Activated T-cell treated with anti-CD3 and anti-CD28 coated beads for 1 hour (primary cell): Measurements from ENCODE around the gene NAT10.
"Not testable (repeated sequence)": the region's sequence is repeated elsewhere in the genome, so short reads cannot be mapped to it uniquely, and the experiment has no call there.

Source experiments
- DNase-seq: peaks from one replicate; pipeline ENCODE4 v3.0.0-alpha.2; 2020; ENCODE audit warnings: low read depth

NAT10 gene

GRCh38 chr11:34105079-34105956, at the start of gene NAT10:
Gene NAT10, plus strand, starts transcription at chr11:34105629. Its CDS starts 2,597 bp downstream, at chr11:34108226.
- DNase-seq: peak; percentile 91

- DNase-seq: no peak
Measured at GRCh38 chr11:34056672-34057071, 48.8 kb upstream of the NAT10 start.

GRCh38 chr11:34063061-34063795, 42.2 kb upstream of the NAT10 start:
- no peak for DNase-seq

- DNase-seq: no peak
Measured at GRCh38 chr11:34064291-34064690, 41.1 kb upstream of the NAT10 start.

- DNase-seq: no peak
Measured at GRCh38 chr11:34065505-34066203, 39.8 kb upstream of the NAT10 start.

- not testable (repeated sequence) for DNase-seq
Measured at GRCh38 chr11:34066766-34067165, 38.7 kb upstream of the NAT10 start.

GRCh38 chr11:34067383-34068065, 37.9 kb upstream of the NAT10 start:
- DNase-seq: no peak

GRCh38 chr11:34068111-34068510, 37.3 kb upstream of the NAT10 start:
- DNase-seq: no peak

- not testable (repeated sequence) for DNase-seq
Measured at GRCh38 chr11:34071306-34071705, 34.1 kb upstream of the NAT10 start.

GRCh38 chr11:34072041-34072440, 33.4 kb upstream of the NAT10 start:
- DNase-seq: no peak

GRCh38 chr11:34072832-34073231, 32.6 kb upstream of the NAT10 start:
- DNase-seq: no peak

GRCh38 chr11:34074391-34074790, 31.0 kb upstream of the NAT10 start:
- no peak for DNase-seq

- DNase-seq: no peak
Measured at GRCh38 chr11:34075178-34075820, 30.1 kb upstream of the NAT10 start.

GRCh38 chr11:34080609-34081008, 24.8 kb upstream of the NAT10 start:
- DNase-seq: no peak

- no peak for DNase-seq
Measured at GRCh38 chr11:34084637-34085036, 20.8 kb upstream of the NAT10 start.

GRCh38 chr11:34086554-34087283, 18.7 kb upstream of the NAT10 start:
- DNase-seq: no peak

GRCh38 chr11:34091825-34092224, 13.6 kb upstream of the NAT10 start:
- DNase-seq: no peak

- not testable (repeated sequence) for DNase-seq
Measured at GRCh38 chr11:34094900-34095299, 10.5 kb upstream of the NAT10 start.

GRCh38 chr11:34098813-34099212, 6.6 kb upstream of the NAT10 start:
- no peak for DNase-seq

- DNase-seq: no peak
Measured at GRCh38 chr11:34104680-34105078, 750 bp upstream of the NAT10 start.
